A549 (cell line): ENCODE data around the gene DAZAP1. TPM values are rescaled to one million over a fixed set of nuclear protein-coding genes. Genes with fewer than 3 reads are reported as not detected.
A peak's percentile ranks its signal among the peaks of the same experiment; 100 is the strongest.

Experiments used
- ATAC-seq, 2 experiments: fragments of 200-7000 bp in 1 of 2; fragments of >200 bp in 1 of 2; cut with Nextera tagmentation in 1 of 2; cut with Tn5 transposase in 1 of 2; 3 replicates each; pipeline versions ENCODE4 v1.8.0 to v1.9.1; 2018 to 2020; ENCODE audit warnings: mild to moderate bottlenecking in 1 of 2, moderate library complexity in 1 of 2
- CTCF ChIA-PET: fragments of 300-600 bp; sonication (Branson Sonifier 250); formaldehyde crosslinking; extraction: SDS; loops from one replicate; lab custom pipeline; 2021; ENCODE audit warnings: antibody characterized with exemption, inconsistent platforms; lab: Yijun Ruan, JAX
- POLR2A ChIA-PET: fragments of 350-600 bp; formaldehyde crosslinking; extraction: SDS; loops from one replicate; lab custom pipeline; 2021; ENCODE audit warnings: antibody characterized with exemption, inconsistent platforms; lab: Yijun Ruan, JAX
- DNase-seq, 2 experiments: peaks; one replicate each; pipeline versions ENCODE4 v3.0.0 to v3.0.0-alpha.2; 2011 to 2016; ENCODE audit warnings: low read depth in 1 of 2, low spot score in 1 of 2
- FAIRE-seq: peaks from 2 replicates; lab custom pipeline; 2011; peaks lifted over from hg19 to GRCh38; lab: Jason Lieb, UNC
- H3K27ac ChIP-seq, 2 experiments: fragments of >200 bp; sonication (Bioruptor Twin); formaldehyde crosslinking; 3 replicates each; pipeline ENCODE4 v1.5.1; 2016 to 2017
- H3K4me1 ChIP-seq: fragments of >200 bp; sonication (Bioruptor Twin); formaldehyde crosslinking; 3 replicates; pipeline ENCODE4 v1.6.1; 2016
- H3K4me2 ChIP-seq: fragments of >200 bp; sonication (Bioruptor Twin); formaldehyde crosslinking; 3 replicates; pipeline ENCODE4 v1.6.1; 2016
- H3K4me3 ChIP-seq: fragments of >200 bp; sonication (Bioruptor Twin); formaldehyde crosslinking; 3 replicates; pipeline ENCODE4 v1.5.1; 2016
- H3K9me3 ChIP-seq: fragments of >200 bp; sonication (Bioruptor Twin); formaldehyde crosslinking; 3 replicates; pipeline ENCODE4 v1.6.1; 2016
- CBX8 ChIP-seq: fragments of 200-600 bp; sonication (generic); IDR thresholded peaks from 2 replicates; pipeline ENCODE4 v1.6.1; 2016
- CHD2 ChIP-seq: fragments of 150-350 bp; IDR thresholded peaks from 2 replicates; pipeline ENCODE4 v1.6.1; 2014; ENCODE audit warnings: low read length; ENCODE audit not compliant: partially characterized antibody
- CHD4 ChIP-seq: fragments of 200-600 bp; sonication (generic); IDR thresholded peaks from 2 replicates; pipeline ENCODE4 v1.6.1; 2016; ENCODE audit warnings: antibody characterized with exemption, mild to moderate bottlenecking, borderline replicate concordance
- EHF ChIP-seq: fragments of 250-450 bp; sonication (Bioruptor Pico); IDR thresholded peaks from 2 replicates; pipeline ENCODE4 v1.5.0; 2020; ENCODE audit warnings: mild to moderate bottlenecking
- EHMT2 ChIP-seq: fragments of 200-600 bp; sonication (generic); IDR thresholded peaks from 2 replicates; pipeline ENCODE4 v1.6.1; 2016; ENCODE audit warnings: antibody characterized with exemption, low read depth, mild to moderate bottlenecking, moderate library complexity
- EP300 ChIP-seq, 2 experiments: fragments of >200 bp; sonication (Bioruptor Twin); formaldehyde crosslinking; IDR thresholded peaks; 2 replicates in 1 of 2; 3 replicates in 1 of 2; pipeline ENCODE4 v1.6.1; 2016 to 2017
- FOSB ChIP-seq: fragments of 250-450 bp; sonication (Bioruptor Pico); IDR thresholded peaks from 2 replicates; pipeline ENCODE4 v1.5.0; 2020; ENCODE audit warnings: mild to moderate bottlenecking, moderate library complexity
- HEYL ChIP-seq: fragments of 250-450 bp; sonication (Bioruptor Pico); IDR thresholded peaks from 2 replicates; pipeline ENCODE4 v1.8.0; 2021; ENCODE audit warnings: mild to moderate bottlenecking, moderate library complexity
- HOXB13 ChIP-seq: fragments of 250-450 bp; sonication (Bioruptor Pico); IDR thresholded peaks from 2 replicates; pipeline ENCODE4 v1.5.0; 2020; ENCODE audit warnings: low read depth, mild to moderate bottlenecking, moderate library complexity
- HOXB5 ChIP-seq: fragments of 250-450 bp; sonication (Bioruptor Pico); IDR thresholded peaks from 2 replicates; pipeline ENCODE4 v1.5.0; 2020; ENCODE audit warnings: mild to moderate bottlenecking, moderate library complexity
- KDM1A ChIP-seq: fragments of 200-600 bp; sonication (generic); IDR thresholded peaks from 2 replicates; pipeline ENCODE4 v1.6.1; 2016; ENCODE audit warnings: low read depth, mild to moderate bottlenecking
- MYC ChIP-seq: IDR thresholded peaks from 2 replicates; pipeline ENCODE4 v1.6.1; 2012; ENCODE audit warnings: mild to moderate bottlenecking, inconsistent platforms, low read length, improper control_type of control experiment, borderline replicate concordance
- NFE2L2 ChIP-seq: fragments of 150-350 bp; conservative IDR thresholded peaks from 2 replicates; pipeline ENCODE4 v1.6.1; 2014; ENCODE audit warnings: low read length
- NR3C1 ChIP-seq: fragments of >200 bp; sonication (Bioruptor Twin); formaldehyde crosslinking; IDR thresholded peaks from 3 replicates; pipeline ENCODE4 v1.6.1; 2017
- PHF8 ChIP-seq: fragments of 200-600 bp; sonication (generic); IDR thresholded peaks from 2 replicates; pipeline ENCODE4 v1.6.1; 2016; ENCODE audit warnings: low read depth, mild to moderate bottlenecking, antibody characterized with exemption, moderate library complexity, borderline replicate concordance
- POLR2AphosphoS2 ChIP-seq: conservative IDR thresholded peaks from 2 replicates; pipeline ENCODE4 v1.6.1; 2012; ENCODE audit warnings: low read length, improper control_type of control experiment, inconsistent platforms
- RAD21 ChIP-seq, 2 experiments: fragments of >200 bp in 1 of 2; sonication (Bioruptor Twin) in 1 of 2; formaldehyde crosslinking in 1 of 2; IDR thresholded peaks in 1 of 2; conservative IDR thresholded peaks in 1 of 2; 2 replicates in 1 of 2; 3 replicates in 1 of 2; pipeline ENCODE4 v1.6.1; 2012 to 2018; ENCODE audit warnings: inconsistent platforms in 1 of 2
- RFX5 ChIP-seq: fragments of 450-650 bp; IDR thresholded peaks from 2 replicates; pipeline ENCODE4 v1.7.1; 2014; ENCODE audit warnings: antibody characterized with exemption, mild to moderate bottlenecking, moderate library complexity
- RNF2 ChIP-seq: fragments of 200-600 bp; sonication (generic); IDR thresholded peaks from 2 replicates; pipeline ENCODE4 v1.6.1; 2016; ENCODE audit warnings: low read depth, mild to moderate bottlenecking, antibody characterized with exemption, moderate library complexity, borderline replicate concordance
- TP53 ChIP-seq: fragments of 250-450 bp; sonication (Bioruptor Pico); IDR thresholded peaks from 2 replicates; pipeline ENCODE4 v1.5.0; 2021; ENCODE audit warnings: mild to moderate bottlenecking, moderate library complexity
- ZC3H11A ChIP-seq: fragments of 450-650 bp; IDR thresholded peaks from 2 replicates; pipeline ENCODE4 v1.6.1; 2014; ENCODE audit warnings: antibody characterized with exemption, mild to moderate bottlenecking
- ZFP36 ChIP-seq: fragments of 450-650 bp; IDR thresholded peaks from 2 replicates; pipeline ENCODE4 v1.6.1; 2014; ENCODE audit warnings: borderline replicate concordance; ENCODE audit not compliant: partially characterized antibody
- WGBS: methylation state at CpG from one replicate; pipeline ENCODE4 v1.1.6; 2017; ENCODE audit errors: missing lambda C conversion rate; 5-methylcytosine and 5-hydroxymethylcytosine counted together
- polyA plus RNA-seq, 4 experiments: library from polyadenylated mRNA; depleted of rRNA in 3 of 4; stranded (reverse); fragments of >200 nt; fragmentation: RNase III in 1 of 4; extraction: RNeasy Plus Mini Kit Qiagen cat#74134 plus additional on column Dnase treatment in 1 of 4; gene quantifications; 2 replicates in 3 of 4; 3 replicates in 1 of 4; pipeline ENCODE4 v1.2.3, GENCODE V29; 2011 to 2017
- TF ChIP-seq, protein P1 (sequence below): fragments of >200 bp; sonication (Bioruptor Twin); formaldehyde crosslinking; IDR thresholded peaks from 3 replicates; pipeline ENCODE4 v1.5.1; 2016
- TF ChIP-seq, protein P2 (sequence below): fragments of 250-450 bp; sonication (Bioruptor Pico); IDR thresholded peaks from 2 replicates; pipeline ENCODE4 v1.5.0; 2021; ENCODE audit warnings: mild to moderate bottlenecking, moderate library complexity, borderline replicate concordance
- TF ChIP-seq, protein P3 (sequence below): fragments of >200 bp; sonication (Bioruptor Twin); formaldehyde crosslinking; IDR thresholded peaks from 3 replicates; pipeline ENCODE4 v1.6.1; 2016
- TF ChIP-seq, protein P4 (sequence below): fragments of 150-350 bp; IDR thresholded peaks from 2 replicates; pipeline ENCODE4 v1.6.1; 2014; ENCODE audit warnings: low read depth, mild to moderate bottlenecking, low read length

DAZAP1 gene
- polyA plus RNA-seq, 2 of the 4 experiments (the other 2 are of a cell fraction), result 58.9 to 86.3 TPM

DNA sequence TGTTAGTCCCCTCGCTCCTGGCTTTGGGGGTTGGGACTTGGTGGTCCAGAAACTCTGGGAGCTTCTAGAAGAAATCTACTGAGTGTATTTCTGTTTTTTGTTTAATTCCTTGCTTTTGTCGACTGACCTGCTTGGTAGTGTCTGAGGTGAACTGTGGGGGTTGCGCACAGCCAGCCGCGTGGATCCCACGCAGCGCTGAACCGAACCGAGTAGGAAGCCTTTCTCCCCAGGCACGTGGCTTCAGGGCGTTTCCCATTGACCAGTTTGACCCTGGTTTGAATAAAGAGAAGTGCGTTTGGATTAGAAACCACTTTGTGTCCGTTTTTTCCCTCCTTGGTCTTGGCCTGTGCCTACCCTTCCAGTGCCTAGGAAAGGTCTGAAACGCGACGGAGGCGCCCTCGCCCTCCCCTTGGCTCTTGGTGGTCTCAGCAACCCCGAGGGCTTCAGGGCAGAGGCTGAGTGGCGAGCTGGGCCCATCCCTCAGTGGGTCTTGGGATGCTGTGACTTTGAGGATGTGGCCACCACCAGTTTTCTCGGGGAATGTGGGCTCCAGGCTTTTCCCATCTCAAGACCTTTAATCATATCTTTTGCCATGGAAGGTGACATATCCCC, 28.1 kb downstream of the DAZAP1 start (continued):
- TF ChIP-seq, protein P1, sequence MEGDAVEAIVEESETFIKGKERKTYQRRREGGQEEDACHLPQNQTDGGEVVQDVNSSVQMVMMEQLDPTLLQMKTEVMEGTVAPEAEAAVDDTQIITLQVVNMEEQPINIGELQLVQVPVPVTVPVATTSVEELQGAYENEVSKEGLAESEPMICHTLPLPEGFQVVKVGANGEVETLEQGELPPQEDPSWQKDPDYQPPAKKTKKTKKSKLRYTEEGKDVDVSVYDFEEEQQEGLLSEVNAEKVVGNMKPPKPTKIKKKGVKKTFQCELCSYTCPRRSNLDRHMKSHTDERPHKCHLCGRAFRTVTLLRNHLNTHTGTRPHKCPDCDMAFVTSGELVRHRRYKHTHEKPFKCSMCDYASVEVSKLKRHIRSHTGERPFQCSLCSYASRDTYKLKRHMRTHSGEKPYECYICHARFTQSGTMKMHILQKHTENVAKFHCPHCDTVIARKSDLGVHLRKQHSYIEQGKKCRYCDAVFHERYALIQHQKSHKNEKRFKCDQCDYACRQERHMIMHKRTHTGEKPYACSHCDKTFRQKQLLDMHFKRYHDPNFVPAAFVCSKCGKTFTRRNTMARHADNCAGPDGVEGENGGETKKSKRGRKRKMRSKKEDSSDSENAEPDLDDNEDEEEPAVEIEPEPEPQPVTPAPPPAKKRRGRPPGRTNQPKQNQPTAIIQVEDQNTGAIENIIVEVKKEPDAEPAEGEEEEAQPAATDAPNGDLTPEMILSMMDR, result no peak
- no peak for TF ChIP-seq HEYL (CRISPR knock-in tag)
- TF ChIP-seq, all 56 proteins: peak for 0

DNA sequence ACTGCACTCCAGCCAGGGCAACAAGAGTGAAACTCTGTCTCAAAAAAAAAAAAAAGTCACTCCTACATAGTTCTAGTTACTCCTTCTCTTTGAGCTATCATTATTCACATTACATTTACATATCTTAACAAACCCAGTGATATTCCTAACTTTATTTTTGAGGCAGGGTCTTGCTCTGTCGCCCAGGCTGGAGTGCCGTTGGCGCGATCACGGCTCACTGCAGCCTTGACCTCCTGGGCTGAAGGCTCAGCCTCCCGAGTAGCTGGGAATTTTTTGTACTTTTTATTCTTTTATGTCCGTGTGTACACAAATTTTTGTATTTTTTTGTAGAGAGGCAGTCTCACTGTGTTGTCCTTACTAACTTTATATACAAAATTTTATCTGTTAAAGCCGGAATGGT, 30.2 kb downstream of the DAZAP1 start:
- TF ChIP-seq HOXB13 (no peak), EHF (CRISPR knock-in tag) (no peak), ZC3H11A (no peak), FOSB (no peak), CHD2 (no peak), ZFP36 (no peak), POLR2AphosphoS2 (no peak), RAD21 (conservative IDR thresholded peaks at IDR 0.05 in 1 of 2, IDR thresholded peaks at IDR 0.05 in 1 of 2) (no peak), TP53 (CRISPR knock-in tag) (no peak), CBX8 (no peak), HOXB5 (CRISPR knock-in tag) (no peak)
- TF ChIP-seq, protein P2, sequence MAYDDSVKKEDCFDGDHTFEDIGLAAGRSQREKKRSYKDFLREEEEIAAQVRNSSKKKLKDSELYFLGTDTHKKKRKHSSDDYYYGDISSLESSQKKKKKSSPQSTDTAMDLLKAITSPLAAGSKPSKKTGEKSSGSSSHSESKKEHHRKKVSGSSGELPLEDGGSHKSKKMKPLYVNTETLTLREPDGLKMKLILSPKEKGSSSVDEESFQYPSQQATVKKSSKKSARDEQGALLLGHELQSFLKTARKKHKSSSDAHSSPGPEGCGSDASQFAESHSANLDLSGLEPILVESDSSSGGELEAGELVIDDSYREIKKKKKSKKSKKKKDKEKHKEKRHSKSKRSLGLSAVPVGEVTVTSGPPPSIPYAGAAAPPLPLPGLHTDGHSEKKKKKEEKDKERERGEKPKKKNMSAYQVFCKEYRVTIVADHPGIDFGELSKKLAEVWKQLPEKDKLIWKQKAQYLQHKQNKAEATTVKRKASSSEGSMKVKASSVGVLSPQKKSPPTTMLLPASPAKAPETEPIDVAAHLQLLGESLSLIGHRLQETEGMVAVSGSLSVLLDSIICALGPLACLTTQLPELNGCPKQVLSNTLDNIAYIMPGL, result no peak
- H3K9me3 ChIP-seq, result no peaks in the 10 kb centered on the region
- H3K4me2 ChIP-seq, result peak overlapping the region; percentile 62
- no peak for DNase-seq
- 69% methylated on average over 8 of the region's 8 CpGs for WGBS
- peaks cover 20% of the 10 kb centered on the region for H3K4me1 ChIP-seq
- no peak overlapping the region for H3K4me3 ChIP-seq
- ChIA-PET POLR2A (no interaction called here), CTCF (interaction anchor here (0.7 to 1.9 kb wide), 5 partner anchors 10 to 145 kb away, joined by 3 to 5 read pairs (median 3); no protein-coding TSS in a partner anchor)
- peak overlapping the region; percentile 55 to 99; a peak in 5 of 6 replicates for H3K27ac ChIP-seq
- ATAC-seq, result no peak
- no peak for FAIRE-seq

DNA sequence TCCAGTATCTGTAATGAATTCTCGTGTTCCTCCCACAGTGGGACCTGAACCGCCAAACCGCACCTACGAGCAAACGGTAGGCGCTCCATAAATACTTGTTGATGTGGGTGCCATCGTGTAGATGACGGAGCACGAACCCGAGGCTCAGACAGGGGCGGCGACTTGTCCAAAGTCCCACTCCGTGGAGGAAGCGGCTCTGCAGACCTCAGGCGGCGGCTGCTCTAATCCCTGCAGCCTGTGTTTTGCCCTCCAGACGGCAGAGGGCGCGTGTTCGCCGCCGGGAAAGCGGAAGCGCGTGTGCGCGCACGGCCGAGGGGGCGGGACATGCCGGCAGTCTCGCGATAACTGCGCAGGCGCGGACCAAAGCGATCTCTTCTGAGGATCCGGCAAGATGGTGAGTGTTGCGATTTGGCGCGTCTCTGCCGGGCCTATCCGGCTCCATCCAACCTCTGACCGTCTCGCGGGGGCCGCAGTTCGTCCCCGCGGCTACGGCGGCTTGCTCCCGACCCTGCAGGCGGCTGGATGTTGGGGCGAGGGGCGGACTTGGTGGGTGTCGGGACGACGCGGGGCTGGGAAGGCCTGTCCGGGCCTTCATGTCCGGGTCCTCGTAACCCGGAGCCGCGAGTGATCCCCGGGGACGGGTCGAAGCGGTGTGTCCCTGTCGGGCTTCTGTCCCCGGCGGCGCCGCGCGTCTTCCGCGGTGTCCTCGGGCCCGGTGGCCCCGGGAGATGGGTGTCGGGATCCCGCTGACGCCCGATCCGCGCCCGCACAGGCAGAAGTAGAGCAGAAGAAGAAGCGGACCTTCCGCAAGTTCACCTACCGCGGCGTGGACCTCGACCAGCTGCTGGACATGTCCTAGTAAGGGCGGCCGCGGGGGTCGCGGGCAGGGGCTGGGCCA, 30.9 kb downstream of the DAZAP1 start, which contains the start of gene RPS15:
Gene RPS15, plus strand, starts transcription at position 362 of the 898 bp plus-strand sequence. Its CDS starts 30 bp downstream, at position 392.
- 5% methylated on average over 25 of the region's 100 CpGs for WGBS
- POLR2A ChIA-PET, result no interaction called here
- no peak for FAIRE-seq
- TF ChIP-seq POLR2AphosphoS2 (no peak), TP53 (CRISPR knock-in tag) (no peak), NR3C1 (no peak), CHD4 (no peak), ZFP36 (no peak), EP300 (IDR thresholded peaks at IDR 0.05) (no peak), RFX5 (no peak), CHD2 (peak; percentile 94), NFE2L2 (no peak), ZC3H11A (no peak), KDM1A (no peak), PHF8 (peak; percentile 96), RNF2 (no peak), EHMT2 (no peak), MYC (no peak; the same call in 1 of the 2 replicates)
- TF ChIP-seq, protein P3, sequence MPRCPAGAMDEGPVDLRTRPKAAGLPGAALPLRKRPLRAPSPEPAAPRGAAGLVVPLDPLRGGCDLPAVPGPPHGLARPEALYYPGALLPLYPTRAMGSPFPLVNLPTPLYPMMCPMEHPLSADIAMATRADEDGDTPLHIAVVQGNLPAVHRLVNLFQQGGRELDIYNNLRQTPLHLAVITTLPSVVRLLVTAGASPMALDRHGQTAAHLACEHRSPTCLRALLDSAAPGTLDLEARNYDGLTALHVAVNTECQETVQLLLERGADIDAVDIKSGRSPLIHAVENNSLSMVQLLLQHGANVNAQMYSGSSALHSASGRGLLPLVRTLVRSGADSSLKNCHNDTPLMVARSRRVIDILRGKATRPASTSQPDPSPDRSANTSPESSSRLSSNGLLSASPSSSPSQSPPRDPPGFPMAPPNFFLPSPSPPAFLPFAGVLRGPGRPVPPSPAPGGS, result peak; percentile 95; the same call in 2 of the 3 replicates
- TF ChIP-seq, protein P4, sequence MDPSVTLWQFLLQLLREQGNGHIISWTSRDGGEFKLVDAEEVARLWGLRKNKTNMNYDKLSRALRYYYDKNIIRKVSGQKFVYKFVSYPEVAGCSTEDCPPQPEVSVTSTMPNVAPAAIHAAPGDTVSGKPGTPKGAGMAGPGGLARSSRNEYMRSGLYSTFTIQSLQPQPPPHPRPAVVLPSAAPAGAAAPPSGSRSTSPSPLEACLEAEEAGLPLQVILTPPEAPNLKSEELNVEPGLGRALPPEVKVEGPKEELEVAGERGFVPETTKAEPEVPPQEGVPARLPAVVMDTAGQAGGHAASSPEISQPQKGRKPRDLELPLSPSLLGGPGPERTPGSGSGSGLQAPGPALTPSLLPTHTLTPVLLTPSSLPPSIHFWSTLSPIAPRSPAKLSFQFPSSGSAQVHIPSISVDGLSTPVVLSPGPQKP, result no peak

More for the DNA sequence above, 30.9 kb downstream of the DAZAP1 start, which contains the start of gene RPS15:
- peak; percentile 81 to 85 for ATAC-seq
- Histone ChIP-seq H3K9me3 (no peaks in the 10 kb centered on the region), H3K4me3 (peak within 1 kb of the TSS; percentile 93), H3K4me1 (peaks cover 26% of the 10 kb centered on the region), H3K27ac (peak within 1 kb of the TSS; percentile 93 to 99), H3K4me2 (peak within 1 kb of the TSS; percentile 90)
- DNase-seq, result peak; percentile 59 to 96
- CTCF ChIA-PET, result interaction anchor here (0.7 to 1.9 kb wide), 3 partner anchors 11 to 18 kb away, joined by 3 to 5 read pairs (median 3); no protein-coding TSS in a partner anchor
